GM12878 (cell line): ENCODE results near the gene ARL9. TPM values are rescaled to one million over a fixed set of nuclear protein-coding genes. Genes with fewer than 3 reads are reported as not detected.

ENCODE experiments used
- ATF7 ChIP-seq: fragments of 450-650 bp; IDR thresholded peaks from 2 replicates; pipeline ENCODE4 v1.6.1; 2016; ENCODE audit warnings: low read depth, mild to moderate bottlenecking
- BCLAF1 ChIP-seq: fragments of 450-650 bp; IDR thresholded peaks from 2 replicates; pipeline ENCODE4 v1.6.1; 2017; ENCODE audit warnings: antibody characterized with exemption, mild to moderate bottlenecking, moderate library complexity
- E4F1 ChIP-seq: fragments of 450-650 bp; IDR thresholded peaks from 2 replicates; pipeline ENCODE4 v1.6.1; 2018; ENCODE audit warnings: borderline replicate concordance, mild to moderate bottlenecking; ENCODE audit not compliant: partially characterized antibody
- HDAC2 ChIP-seq: fragments of 200-600 bp; sonication (generic); IDR thresholded peaks from 2 replicates; pipeline ENCODE4 v1.6.1; 2017
- HDGF ChIP-seq: fragments of 450-650 bp; IDR thresholded peaks from 2 replicates; pipeline ENCODE4 v1.6.1; 2016; ENCODE audit warnings: antibody characterized with exemption
- NBN ChIP-seq: fragments of 450-650 bp; IDR thresholded peaks from 2 replicates; pipeline ENCODE4 v1.6.1; 2016
- POLR2AphosphoS5 ChIP-seq: IDR thresholded peaks from 2 replicates; pipeline ENCODE4 v1.6.1; 2011; ENCODE audit warnings: mild to moderate bottlenecking, low read length, inconsistent platforms
- SIN3A ChIP-seq: IDR thresholded peaks from 2 replicates; pipeline ENCODE4 v1.6.1; 2012; ENCODE audit warnings: low read depth, low read length, improper control_type of control experiment
- SKIL ChIP-seq: fragments of 450-650 bp; IDR thresholded peaks from 2 replicates; pipeline ENCODE4 v1.6.1; 2017; ENCODE audit warnings: mild to moderate bottlenecking, low read depth, inconsistent platforms; ENCODE audit not compliant: poor library complexity, severe bottlenecking
- SPI1 ChIP-seq: IDR thresholded peaks from 2 replicates; pipeline ENCODE4 v1.6.1; 2011; ENCODE audit warnings: low read depth, mild to moderate bottlenecking, low read length, moderate library complexity, borderline replicate concordance; ENCODE audit not compliant: insufficient read depth
- USF1 ChIP-seq: IDR thresholded peaks from 2 replicates; pipeline ENCODE4 v1.6.1; 2011; ENCODE audit warnings: borderline replicate concordance, low read depth, mild to moderate bottlenecking, moderate library complexity, mixed read lengths, low read length; ENCODE audit not compliant: insufficient read depth; ENCODE audit errors: extremely low read length
- ZNF687 ChIP-seq: fragments of 450-650 bp; IDR thresholded peaks from 2 replicates; pipeline ENCODE4 v1.6.1; 2017; ENCODE audit warnings: mild to moderate bottlenecking, moderate library complexity
- polyA plus RNA-seq, 11 experiments: library from polyadenylated mRNA; depleted of rRNA in 4 of 11; unstranded in 6 of 11; stranded (reverse) in 5 of 11; fragments of >200 nt; fragmentation: Nextera tagmentation in 4 of 11; fragmentation: Illumina TruSeq in 1 of 11; extraction: Ambion mirVana in 4 of 11; extraction: Trizol in 1 of 11; gene quantifications; 1 replicate in 1 of 11; 2 replicates in 10 of 11; pipeline versions ENCODE4 v1.2.1 to v1.2.3, GENCODE V29; 2011 to 2016; ENCODE audit warnings: inconsistent platforms in 2 of 11, missing spikeins in 2 of 11, low read depth in 1 of 11
- total RNA-seq, 4 experiments: library from RNA; depleted of rRNA in 3 of 4; stranded (reverse); fragments of >200 nt in 3 of 4; fragmentation: Illumina TruSeq in 1 of 4; extraction: Trizol in 1 of 4; gene quantifications; 2 replicates each; pipeline versions ENCODE4 v1.2.1 to v1.2.3, GENCODE V29; 2013 to 2021

The ARL9 gene
- total and polyA plus RNA-seq, 10 of the 15 experiments (the other 5 are each of a cell fraction or from before 2014, with no cell fraction given): not detected

GRCh38 chr4:56544573-56545131 lies 39.1 kb downstream of the ARL9 start (continued):
- TF ChIP-seq BCLAF1 (no peak), HDGF (no peak), HDAC2 (no peak), SIN3A (no peak), ZNF687 (no peak), ATF7 (0 out of 2 replicates have a peak, but pooled peaks have one; percentile 14), NBN (no peak), USF1 (no peak), SPI1 (no peak), POLR2AphosphoS5 (no peak), SKIL (no peak), E4F1 (no peak)
